GM13976 (cell line): ENCODE data around the gene TECPR2.

ENCODE experiments used
- DNase-seq: peaks from one replicate; pipeline ENCODE4 v3.0.0; 2012; ENCODE audit warnings: low spot score
- in situ Hi-C: fragments of 300-500 bp; cut with MboI; formaldehyde crosslinking; loops from one replicate; pipeline ENCODE4 v1.12.0; 2022; ENCODE audit warnings: low sequenced_read_pairs, mixed read lengths, inconsistent platforms; ENCODE audit not compliant: unreplicated experiment
- TF ChIP-seq, protein P1 (sequence below): IDR thresholded peaks from 2 replicates; pipeline ENCODE4 v1.5.1; 2012; ENCODE audit warnings: borderline replicate concordance, mild to moderate bottlenecking; ENCODE audit not compliant: insufficient read depth; ENCODE audit errors: extremely low read depth, missing control alignments, control extremely low read depth

TECPR2 gene

DNA sequence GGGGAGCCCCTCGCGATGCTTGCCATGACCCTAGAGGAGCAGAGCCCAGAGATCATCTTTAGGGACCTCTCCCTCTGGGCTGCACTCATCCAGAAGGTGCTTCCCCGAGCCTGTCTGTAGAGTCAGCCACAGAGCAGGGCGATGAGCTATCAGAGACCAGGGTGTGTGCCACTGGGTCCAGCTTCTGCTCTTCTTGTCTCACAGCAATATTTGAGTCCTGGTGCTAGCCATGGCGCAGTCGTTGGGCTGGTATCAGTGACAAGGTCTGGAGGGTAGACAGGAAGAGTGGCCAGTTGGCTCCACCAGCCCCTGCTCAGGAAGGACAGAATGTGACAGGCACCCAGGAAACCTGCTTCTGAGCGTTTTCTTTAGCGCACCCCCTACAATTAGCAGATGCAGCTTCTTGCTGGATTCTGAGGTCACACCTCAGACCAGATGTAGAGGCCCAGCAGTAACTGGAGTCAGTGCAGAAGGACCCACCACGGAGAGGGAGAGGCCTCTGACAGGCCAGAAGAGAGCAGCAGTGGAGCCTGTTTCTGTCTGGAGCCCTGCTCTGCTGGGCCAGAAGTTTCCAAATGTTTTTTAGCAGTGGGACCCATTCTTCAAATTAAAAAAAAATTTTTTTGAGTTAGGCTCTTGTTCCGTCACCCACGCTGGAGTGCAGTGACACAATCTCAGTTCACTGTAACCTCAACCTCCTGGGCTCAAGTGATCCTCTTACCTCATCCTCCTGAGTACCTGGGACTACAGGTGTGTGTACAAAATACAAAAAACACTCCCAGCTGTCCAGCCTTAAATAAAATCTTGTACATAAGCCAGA is 123.2 kb downstream of the TECPR2 start:
- TF ChIP-seq, protein P1, sequence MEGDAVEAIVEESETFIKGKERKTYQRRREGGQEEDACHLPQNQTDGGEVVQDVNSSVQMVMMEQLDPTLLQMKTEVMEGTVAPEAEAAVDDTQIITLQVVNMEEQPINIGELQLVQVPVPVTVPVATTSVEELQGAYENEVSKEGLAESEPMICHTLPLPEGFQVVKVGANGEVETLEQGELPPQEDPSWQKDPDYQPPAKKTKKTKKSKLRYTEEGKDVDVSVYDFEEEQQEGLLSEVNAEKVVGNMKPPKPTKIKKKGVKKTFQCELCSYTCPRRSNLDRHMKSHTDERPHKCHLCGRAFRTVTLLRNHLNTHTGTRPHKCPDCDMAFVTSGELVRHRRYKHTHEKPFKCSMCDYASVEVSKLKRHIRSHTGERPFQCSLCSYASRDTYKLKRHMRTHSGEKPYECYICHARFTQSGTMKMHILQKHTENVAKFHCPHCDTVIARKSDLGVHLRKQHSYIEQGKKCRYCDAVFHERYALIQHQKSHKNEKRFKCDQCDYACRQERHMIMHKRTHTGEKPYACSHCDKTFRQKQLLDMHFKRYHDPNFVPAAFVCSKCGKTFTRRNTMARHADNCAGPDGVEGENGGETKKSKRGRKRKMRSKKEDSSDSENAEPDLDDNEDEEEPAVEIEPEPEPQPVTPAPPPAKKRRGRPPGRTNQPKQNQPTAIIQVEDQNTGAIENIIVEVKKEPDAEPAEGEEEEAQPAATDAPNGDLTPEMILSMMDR, result no peak
- in situ Hi-C loops, result no loop called here
- DNase-seq, result peak; percentile 19

DNA sequence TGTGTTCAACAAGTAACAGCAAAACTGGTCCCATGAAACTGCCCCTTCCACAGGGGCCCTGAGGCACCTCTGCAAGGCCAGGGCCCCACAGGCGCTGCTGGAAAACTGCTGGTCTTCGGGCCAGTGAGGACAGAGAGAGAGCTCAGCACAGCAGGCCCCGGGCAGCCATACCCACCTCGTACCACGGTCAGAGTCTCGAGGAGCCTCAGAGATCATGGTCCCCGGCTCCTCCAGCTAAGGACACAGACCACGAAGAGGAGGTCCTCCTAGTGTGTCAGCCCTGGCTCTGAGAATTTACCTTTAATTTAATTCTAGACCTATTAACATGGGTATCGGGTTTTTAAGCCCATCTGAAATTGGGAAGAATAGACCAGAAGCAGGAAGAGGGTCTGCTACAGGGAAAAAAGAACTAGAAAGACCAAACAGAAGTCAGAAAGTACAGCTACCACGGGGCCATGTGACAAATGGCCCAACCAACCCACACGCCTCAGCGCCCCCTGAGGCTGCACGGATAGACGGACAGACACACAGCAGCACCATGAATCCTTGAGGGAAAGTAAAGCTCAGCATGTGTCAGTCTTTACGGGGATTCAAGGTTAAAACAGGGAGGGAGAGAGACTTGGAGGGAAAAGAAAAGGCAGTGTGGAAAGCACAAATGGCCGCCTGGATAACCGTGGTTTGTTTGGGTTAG is 123.9 kb downstream of the TECPR2 start:
- in situ Hi-C loops, result no loop called here
- TF ChIP-seq, protein P1, result no peak
- no peak for DNase-seq

DNA sequence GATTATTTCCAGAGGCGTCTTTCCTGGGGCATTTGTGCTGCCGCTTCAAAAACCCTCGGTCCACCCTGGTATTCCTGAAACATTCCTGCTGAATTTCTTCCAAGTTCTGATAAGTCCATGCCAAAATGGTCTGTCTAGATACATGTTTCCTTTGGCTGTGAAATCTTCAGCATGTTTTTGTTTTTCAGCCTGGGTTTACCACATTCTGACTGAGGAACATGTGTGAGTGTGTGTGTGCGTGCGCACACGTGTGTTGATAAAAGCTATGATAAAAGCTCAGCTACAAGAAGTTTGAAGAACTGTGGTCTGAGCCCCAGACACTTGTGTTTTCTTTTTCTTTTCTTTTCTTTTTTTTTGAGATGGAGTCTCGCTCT is 124.5 kb downstream of the TECPR2 start:
- TF ChIP-seq, protein P1, result no peak
- no peak for DNase-seq
- in situ Hi-C loops, result no loop called here

DNA sequence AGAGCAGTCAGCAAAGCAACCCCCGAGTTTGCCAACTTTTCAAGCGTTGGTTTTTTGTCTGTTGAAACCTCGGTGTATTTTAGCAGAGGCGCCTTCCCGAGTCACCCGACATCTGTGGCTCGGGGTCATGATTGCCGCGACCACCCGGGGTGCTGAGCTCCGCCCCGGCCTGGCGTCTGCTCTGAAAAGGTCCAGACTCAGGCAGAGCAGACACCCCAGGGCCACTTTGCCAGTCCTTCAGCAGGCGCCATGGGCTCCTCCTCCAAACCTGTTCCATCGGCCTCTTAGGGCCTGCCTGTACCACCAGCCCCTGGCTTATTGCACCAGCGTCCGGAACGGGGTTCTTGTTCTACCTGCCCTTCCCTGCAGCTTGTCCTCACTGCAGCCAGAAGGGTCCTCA is 127.7 kb downstream of the TECPR2 start:
- DNase-seq, result no peak
- in situ Hi-C loops, result no loop called here
- TF ChIP-seq, protein P1, result no peak

DNA sequence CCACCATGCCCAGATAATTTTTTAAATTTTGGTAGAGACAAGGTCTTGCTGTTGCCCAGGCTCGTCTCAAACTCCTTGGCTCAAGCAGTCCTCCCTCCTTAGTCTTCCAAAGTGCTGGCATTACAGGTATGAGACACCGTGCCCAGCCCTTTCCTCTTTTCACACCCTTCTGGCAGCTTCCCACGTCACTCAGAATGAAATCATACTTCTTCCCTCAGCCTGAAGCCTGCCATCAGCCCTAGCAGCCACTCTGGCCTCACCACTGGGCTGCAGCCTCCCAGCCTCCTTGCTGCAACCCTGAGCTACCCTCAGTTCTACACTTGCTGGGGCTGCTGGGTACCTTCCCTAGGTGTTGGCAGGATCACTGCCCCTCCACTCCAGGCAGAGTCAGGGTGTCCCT is 128.6 kb downstream of the TECPR2 start:
- no peak for DNase-seq
- in situ Hi-C loops, result no loop called here
- TF ChIP-seq, protein P1, result no peak

DNA sequence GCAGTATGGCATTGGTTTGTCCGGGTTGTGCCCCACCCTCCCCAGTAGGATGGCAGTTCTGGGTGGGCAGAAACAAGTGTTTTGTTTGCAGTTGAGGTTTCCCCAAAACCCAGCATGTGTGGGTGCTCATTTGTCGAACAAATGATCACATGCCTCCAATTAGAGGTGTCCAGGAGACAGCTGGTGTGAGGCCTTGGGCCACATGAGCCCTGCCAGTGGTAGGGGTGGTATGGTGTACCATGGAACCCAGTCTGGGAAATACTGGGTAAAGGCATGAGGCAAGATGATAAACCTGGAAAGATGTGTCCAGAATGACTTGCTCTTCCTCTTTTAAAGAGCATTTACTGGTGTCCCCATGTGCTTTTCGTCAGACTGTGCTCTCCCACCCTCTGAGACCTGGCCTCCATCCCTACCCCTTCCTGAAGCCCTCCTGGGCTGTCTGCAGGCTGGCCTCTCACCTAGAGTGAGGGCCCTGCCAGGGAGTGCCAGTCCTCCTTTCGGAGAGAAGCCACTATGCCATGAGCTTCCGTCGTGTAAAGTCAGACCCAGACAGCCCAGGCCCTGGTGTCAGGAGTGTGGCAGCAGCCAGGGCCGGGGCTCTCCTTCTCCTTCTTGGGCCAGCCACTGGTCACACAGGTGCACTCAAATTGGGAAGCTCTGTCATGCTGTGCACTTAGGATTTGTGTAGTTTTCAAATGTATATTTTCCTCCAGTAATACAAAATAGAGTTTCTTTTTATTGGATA is 129.2 kb downstream of the TECPR2 start:
- in situ Hi-C loops, result no loop called here
- no peak for DNase-seq
- TF ChIP-seq, protein P1, result no peak
